Cardiac septum (tissue), 1 donor: ENCODE measurements around the gene CLEC18A. TPM values are rescaled to one million over a fixed set of nuclear protein-coding genes. Genes with fewer than 3 reads are reported as not detected.
"Not testable (repeated sequence)": the region's sequence is repeated elsewhere in the genome, so short reads cannot be mapped to it uniquely, and the experiment has no call there.

Source experiments
- DNase-seq: peaks from one replicate; pipeline ENCODE4 v3.0.0-alpha.2; 2020; ENCODE audit warnings: low spot score
- intact Hi-C: fragments of 100-400 bp; cut with DNase I; formaldehyde crosslinking; loops from one replicate; pipeline ENCODE4 v1.14.0; 2022
- long read RNA-seq: library from polyadenylated mRNA; unstranded; transcript quantifications from one replicate; pipeline ENCODE4 v2.0.0, GENCODE V29; 2021
- total RNA-seq: library from RNA; stranded (reverse); fragmentation: NEBNext Ultra II Directional; extraction: Animal tissue kit (Norgen Biotek cat#: 25700); gene quantifications from one replicate; pipeline ENCODE4 v1.2.1, GENCODE V29; 2021
- donor health status: DM: no; HTN: no; CAD: no.

The CLEC18A gene
- total RNA-seq: 0.13 TPM
- long read RNA-seq: 0 reads

DNA sequence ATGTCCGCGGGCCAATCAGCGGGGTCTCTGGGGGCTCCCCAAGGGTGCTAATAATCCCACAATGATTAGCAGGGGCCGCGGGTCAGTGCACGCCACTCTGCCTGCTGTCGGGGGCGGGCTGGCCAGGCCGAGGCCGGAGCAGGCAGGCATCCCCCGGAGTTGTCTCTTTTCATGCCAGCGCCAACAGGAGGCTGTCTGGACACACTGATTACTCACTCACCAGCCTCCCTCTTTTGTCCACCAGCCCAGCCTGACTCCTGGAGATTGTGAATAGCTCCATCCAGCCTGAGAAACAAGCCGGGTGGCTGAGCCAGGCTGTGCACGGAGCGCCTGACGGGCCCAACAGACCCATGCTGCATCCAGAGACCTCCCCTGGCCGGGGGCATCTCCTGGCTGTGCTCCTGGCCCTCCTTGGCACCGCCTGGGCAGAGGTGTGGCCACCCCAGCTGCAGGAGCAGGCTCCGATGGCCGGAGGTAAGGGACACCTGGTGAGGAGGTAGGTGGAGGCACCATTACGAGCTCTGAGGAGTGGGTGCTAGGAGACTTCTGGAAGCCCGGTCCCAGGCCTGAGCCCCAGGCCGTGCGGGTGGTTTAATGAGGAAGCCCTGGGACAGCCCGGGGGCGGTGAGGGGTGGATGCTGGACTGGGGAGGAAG lies at the start of gene CLEC18A:
CLEC18A (plus strand) TSS at position 318 of the 655 bp plus-strand sequence; CDS start at position 351, 33 bp downstream.
- intact Hi-C loops: not testable (repeated sequence)
- DNase-seq: peak; percentile 63

DNA sequence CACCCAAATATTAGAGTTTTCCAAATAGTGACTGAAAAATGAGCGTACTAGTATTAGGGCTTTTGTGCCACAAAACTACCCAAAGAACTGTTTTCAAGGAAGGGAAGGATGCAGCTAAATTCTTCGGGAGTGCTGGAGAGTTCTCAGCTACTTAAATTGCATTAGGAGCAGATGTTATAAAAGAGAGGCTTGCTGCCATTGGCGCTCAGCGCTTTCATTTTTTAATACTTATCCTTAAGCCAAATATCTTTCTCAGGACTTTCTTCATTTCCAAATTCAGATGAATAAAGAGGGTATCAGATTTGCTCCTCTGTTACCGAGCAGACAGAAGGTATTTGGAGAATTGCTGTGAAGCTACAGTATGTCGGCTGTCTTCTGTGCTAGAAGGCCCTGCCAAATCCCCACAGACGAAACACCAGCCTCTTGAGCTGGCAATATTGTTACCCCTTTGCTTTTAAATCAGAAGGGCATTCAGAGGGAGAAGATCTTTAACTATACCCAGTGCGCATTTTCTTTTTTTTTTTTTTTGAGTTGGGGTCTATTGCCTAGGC lies 47.2 kb upstream of the CLEC18A start:
- no peak for DNase-seq
- intact Hi-C loops: no loop called here

DNA sequence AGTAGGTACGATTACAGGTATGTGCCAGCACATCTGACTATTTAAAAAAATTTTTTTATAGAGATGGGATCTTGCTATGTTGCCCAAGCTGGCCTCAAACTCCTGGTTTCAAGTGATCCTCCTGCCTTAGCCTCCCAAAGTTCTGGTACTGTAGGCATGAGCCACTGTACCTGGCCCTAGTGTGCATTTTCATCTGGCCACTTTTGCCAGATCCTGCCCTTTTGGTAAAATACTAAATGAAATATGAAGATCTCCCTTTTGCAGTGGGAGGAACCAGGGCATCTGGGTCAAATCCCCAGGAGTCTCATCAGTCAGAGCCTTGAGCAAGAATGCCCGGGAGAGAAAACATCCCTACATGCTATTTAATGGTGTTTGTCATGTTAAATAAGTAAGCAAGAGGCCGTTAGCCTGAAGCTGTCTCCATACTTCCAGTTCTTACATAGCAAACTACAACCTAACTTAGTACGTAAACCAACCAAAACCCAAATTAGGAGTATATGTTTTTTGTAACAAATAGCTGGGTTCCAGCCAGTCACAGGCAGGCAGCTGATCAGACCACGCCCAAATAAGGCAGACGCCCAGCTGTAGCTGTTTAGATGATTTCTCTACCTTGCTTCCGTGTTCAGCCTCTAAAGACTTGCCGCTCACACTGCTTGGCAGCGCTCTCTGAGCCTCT lies 46.5 kb upstream of the CLEC18A start:
- peak; percentile 41 for DNase-seq
- intact Hi-C loops: no loop called here

DNA sequence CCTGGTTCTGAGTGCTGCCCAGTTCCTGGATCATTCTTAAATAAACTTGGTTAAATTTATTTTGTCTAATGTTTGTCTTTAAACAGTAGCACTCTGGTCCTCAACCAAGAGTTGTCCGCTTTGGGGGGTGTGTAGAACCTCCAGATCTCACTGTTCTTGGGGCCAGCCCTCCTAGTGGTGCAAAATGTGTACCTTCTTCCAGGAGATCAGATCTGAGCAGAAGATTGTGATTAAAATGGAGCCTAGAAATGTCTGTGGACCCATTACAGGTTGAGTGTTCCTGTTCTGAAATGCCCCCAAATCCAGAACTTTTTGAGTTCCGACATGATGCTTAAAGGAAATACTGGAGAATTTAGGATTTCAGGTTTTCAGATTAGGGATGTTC lies 46.0 kb upstream of the CLEC18A start:
- no peak for DNase-seq
- intact Hi-C loops: no loop called here

DNA sequence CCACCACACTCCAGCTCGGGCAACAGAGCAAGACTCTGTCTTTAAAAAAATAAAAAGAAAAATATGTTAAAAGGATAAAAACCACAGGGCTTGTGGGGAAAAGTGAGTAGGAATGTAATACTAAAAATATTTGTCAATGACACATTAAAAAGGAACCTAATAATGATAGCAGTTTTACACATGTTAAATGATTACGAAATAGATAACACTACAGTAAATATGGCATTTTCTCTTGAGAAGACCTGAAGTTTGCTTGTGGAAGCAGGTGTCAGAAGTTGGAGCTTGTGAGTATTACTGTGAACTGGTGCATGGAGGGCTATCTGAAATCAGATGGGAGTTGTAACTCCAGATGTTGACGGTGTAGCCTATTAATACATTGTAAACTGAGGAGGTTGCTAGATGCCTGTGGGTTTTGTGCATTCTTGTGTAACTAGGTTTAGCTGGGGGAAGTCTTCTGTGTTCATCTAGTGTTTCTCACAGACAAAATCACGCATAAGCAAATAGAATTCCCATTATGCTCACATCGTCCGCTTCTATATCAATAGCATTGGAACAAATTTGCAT lies 44.2 kb upstream of the CLEC18A start:
- DNase-seq: no peak
- intact Hi-C loops: no loop called here

DNA sequence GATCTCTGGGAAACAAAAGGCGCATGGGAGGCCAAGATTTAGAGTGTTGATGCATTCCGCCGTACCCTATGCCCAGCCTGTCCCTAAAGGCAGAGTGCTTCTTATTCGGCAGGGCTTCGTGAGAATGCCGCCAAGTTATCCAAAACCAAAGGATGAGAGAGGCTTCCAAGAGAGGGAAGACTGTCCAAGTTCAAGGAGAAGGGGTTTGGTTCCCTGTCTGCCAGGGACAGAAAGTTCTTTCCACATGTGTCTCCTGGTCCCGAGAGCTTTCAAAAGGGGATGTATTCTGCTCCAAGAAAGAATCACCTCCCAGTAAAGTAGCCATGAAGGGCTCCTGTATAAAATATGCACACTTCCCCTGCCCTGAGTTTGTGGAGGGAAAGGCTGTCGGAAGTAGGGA lies 42.1 kb upstream of the CLEC18A start:
- DNase-seq: no peak
- intact Hi-C loops: no loop called here

DNA sequence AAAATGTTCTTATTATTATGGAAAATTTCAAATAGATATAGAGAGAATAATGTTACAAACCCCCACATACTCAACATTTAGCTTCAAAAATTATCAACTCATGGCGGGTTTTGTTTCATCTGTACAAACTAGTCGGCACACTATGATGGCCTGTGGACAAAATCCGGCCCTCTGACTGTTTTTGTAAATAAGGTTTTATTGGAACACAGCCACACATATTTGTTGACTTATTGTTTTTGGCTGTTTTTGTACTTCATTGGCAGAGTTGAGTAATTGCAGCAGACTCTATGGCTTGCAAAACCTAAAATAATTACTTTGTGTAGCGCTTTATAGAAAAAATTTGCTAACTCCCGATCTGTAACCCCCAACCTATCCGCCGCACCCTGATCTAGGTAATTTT lies 41.4 kb upstream of the CLEC18A start:
- intact Hi-C loops: no loop called here
- no peak for DNase-seq

DNA sequence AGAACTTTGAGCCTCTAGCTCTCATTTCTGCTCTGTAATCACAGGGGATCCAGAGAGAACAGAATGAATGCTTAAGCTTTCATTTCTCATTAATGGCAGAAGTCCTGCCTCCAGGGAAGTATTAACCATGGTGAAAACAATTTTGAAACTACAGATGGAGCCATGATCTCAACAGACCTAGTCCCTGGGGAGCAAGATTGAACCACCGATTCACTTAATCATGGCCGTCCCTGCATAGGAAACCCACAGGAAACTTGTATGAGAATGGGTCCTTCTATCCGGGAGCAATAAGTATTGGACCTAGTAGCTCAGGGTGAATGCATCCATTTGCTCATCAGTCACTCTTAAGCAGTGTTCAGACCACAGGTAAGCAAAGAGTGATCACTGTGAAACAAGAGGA lies 40.2 kb upstream of the CLEC18A start:
- intact Hi-C loops: no loop called here

DNA sequence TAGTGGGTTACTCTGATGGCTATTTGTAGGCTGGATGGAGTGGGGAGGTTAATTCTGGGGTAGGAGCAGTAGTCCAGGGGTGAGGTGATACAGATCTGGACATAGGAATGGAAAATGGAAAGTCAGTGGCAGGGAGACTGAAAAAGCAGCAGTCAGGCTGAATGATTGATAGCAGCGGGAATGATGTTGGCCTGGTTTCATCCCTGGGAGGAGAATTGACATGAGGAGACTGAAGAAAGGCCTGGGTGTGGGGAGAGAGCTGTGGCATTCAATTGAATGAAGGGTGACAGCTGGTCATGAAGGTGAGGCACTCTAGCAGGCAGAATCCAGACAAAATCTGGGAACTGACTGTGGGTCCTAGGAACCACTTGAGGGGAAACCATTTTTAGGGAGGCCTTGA lies 34.7 kb upstream of the CLEC18A start:
- intact Hi-C loops: no loop called here
- DNase-seq: no peak

More for the DNA sequence above, 40.2 kb upstream of the CLEC18A start:
- no peak for DNase-seq

DNA sequence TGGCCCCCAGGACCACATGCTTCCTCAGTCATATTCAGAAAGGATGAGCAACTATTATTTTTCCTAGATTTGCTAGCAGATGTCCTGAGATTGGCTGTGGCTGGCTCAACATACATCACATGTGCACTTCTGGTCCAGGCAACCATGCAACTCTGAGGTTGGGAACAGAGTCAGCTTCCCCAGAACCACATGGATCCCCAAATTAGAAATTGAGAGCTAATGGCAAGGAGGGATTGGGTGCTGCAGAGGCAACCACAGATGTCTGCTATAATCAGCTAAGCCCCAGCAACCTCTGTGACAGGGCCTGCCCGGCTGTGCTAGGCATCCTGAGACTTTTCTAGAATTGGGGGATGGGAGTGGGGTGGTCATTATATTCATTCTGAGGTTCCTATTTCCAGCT lies 33.8 kb upstream of the CLEC18A start:
- intact Hi-C loops: no loop called here

DNA sequence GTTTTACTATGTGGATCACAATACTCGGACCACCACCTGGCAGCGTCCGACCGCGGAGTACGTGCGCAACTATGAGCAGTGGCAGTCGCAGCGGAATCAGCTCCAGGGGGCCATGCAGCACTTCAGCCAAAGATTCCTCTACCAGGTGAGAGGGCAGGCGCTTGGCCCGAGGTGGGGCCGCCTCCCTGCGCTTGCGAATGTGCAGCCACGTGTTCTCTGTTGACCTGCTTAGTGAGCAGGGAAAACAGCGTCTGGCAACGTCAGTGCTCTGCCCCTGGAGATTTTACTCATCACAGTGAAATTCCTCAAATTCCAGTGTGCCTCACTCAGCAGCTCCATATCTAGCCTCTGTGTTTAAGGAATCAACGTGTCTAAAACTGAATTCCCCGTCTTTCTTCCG lies 33.4 kb upstream of the CLEC18A start:
- peak; percentile 78 for DNase-seq

More for the DNA sequence above, 33.8 kb upstream of the CLEC18A start:
- no peak for DNase-seq

DNA sequence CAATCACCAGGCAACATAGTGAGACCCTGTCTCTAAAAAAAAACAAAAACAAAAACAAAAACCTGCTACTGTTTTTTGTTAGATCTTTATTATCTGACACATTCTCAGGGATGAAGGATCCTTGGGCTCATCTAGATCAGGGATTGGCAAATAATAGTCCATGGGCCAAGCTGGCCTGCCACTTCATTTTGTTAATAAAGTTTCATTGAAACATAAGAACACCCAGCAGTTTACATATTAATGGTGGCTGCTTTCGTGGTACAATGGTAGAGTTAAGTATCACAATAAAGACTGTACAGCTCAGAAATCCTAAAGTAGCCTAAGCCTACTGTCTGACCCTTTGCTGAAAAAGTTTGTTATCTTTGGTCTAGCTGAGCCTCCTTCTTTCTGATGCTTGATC lies 32.9 kb upstream of the CLEC18A start:
- intact Hi-C loops: no loop called here
- DNase-seq: no peak

More for the DNA sequence above, 33.4 kb upstream of the CLEC18A start:
- intact Hi-C loops: no loop called here

DNA sequence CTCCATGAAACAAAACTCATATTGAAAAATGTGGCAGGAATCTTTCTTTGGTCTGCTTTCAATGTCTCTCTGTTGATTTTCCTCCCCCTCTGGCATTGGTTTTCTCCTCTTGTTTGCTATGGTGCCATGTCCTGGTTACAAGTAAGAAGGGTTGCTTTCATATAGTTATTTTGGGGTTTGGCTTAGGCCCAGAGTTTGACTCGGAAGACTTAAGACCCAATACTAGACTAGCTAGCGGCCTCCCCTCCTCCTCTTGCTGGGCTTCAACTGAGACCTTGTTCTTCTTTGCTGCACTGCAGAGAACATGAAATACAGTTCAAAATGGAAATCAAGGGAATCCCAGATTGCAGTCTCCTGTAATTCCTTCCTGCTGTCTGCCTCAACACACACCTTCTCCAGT lies 30.0 kb upstream of the CLEC18A start:
- intact Hi-C loops: no loop called here
- peak; percentile 5 for DNase-seq

DNA sequence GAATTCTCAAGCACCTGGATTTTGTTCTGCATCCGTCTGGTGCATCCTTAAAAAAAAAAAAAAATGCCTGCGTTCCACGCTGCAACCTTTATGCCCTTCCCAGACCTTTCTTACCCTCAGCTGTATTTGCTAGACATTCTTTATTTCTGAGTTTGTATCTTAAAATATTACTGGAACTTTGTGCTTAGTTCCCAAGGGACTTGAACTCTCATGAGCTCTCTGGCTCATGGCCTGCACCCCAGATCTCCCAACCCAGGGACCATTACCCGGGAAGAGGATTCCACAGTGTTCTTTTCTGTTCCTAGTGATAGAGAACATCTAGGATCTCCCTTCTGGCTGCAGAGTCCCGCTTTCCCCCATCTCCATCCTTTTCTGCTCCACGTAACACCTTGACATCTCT lies 28.9 kb upstream of the CLEC18A start:
- intact Hi-C loops: no loop called here
- DNase-seq: peak; percentile 22

DNA sequence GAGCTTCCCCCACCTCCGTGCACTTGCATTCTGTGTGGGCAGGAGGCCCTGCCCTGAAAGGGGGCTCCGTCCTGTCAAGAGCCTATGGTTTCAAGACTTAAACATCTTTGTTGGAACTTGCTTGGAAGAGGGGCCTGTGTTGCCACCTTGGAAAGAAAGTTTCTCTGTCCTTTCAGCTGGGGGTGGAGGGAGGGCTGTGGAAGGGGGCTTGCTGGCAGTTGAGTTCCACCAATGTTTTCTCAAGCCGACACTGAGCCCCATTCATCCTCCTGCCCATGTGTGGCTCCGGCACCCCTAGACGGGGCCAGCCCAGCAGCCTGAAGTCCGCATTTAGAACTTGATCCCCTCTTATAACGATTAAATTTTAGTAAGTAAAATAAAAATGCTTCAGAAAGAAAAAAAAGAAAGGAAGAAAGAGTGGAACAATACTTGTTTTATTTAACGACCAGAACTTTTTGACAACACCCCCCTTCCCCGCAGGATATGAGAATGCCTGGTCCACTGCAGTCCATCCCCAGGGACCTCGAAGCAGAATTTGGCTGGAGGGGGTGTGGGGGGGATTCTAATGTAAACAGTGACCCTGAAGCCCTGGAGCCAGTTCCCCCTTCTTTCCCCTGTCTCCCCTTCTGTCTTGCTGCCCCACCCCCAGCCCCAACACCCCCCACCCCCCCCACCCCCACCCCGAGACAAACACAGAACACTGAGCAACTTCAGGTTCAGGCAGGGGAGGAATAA lies 26.9 kb upstream of the CLEC18A start:
- intact Hi-C loops: no loop called here
- peak; percentile 36 for DNase-seq

DNA sequence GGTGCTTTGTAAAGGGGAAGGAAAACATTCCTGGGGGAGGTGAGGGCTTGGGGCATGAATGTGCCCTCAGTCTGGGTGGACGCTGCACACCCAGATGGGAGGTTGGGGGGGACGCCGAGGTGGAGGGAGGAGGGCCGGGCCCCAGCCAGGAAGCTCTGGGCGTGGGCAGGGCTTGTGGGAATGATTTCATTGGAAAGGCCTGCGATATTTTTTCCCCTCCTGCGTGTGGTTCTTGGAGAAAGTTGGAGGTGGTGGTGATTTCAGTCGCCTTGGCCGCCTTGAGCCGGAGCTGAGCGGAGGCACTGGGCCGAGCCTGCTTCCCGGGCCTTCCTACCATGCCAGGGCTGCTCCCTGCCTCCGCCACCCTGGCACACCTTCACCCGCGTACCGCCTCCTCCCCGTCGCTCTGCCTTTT lies 26.4 kb upstream of the CLEC18A start:
- peak; percentile 82 for DNase-seq
- intact Hi-C loops: loop anchor here (5.0 kb wide), 1 partner anchor 32 kb away; no protein-coding TSS in a partner anchor

DNA sequence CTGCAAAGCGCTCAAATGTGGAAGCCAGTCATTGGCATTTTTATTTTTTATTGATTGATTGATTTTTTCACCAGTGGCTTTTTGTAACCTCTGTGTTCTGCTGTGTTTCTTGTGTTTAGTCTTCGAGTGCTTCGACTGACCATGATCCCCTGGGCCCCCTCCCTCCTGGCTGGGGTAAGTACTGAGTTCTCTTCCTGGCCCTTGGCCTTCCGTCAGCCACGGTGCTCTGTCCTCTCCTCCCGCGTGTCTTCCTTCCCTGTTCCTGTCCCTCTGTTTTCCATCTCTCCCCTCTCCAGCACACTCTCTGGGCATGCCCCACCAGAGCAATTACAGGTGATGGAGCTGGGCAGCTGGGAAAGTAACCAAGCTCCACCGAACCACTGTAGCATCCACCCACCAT lies 25.8 kb upstream of the CLEC18A start:
- intact Hi-C loops: loop anchor here (5.0 kb wide), 1 partner anchor 33 kb away; no protein-coding TSS in a partner anchor
- peak; percentile 73 for DNase-seq

DNA sequence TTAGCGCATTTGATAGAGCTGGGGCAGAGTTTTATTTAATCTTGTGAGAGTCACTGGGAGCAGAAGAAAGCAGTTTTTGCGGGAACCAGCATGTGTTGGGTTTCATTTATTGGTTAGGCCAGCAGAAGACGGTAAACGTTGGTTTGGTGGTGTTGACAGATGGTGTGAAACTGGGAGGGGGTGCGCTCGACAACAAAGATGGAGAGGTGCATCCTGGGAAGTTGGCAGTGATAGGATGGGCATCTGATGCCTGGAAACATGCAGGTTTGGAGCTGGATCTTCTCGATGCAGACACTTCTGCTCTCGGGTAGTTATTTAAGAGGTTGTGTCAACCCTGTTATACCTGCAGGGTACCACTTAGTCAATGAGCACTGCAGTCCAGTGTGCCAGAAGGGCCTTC lies 24.9 kb upstream of the CLEC18A start:
- intact Hi-C loops: loop anchor here (5.0 kb wide), 1 partner anchor 34 kb away; no protein-coding TSS in a partner anchor
- peak; percentile 29 for DNase-seq

DNA sequence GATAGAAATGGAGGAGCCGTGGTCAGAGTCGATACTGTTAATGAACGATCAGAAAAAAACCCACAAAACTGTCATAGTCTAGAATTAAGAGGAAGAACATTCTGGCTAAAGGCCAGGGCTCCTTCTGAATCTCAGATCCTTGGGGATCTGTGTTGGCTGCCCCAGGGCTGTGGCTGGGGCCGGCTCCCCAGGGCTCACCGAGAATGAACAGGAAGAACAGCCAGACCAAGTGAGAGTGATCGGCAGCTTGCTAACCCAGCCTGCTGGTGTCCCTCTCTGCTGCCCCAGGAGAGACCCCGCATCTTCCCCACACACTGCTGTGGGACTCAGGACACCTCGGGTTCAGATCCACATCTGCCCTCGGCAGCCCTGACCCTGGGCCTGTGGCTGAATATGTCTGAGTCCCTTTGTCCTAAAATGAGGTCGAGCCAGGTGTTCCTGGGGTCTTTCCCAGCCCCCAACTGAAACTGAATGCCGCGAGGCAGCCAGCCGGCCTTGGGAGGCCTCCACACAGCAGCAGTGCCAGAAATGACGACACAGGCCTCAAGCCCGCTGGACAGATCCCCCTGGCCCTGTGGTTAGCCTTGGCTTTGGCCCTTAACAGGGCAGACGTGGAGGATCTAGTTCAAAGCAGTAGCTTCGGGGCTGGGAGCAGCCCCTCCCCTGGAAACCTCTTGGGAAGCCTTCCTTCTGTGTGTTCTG lies 23.9 kb upstream of the CLEC18A start:
- intact Hi-C loops: loop anchor here (5.0 kb wide), 1 partner anchor 35 kb away; no protein-coding TSS in a partner anchor
- DNase-seq: peak; percentile 72
